Gastrocnemius medialis (tissue), 4 donors: Measurements from ENCODE around the gene CDK2AP2. TPM values are rescaled to one million over a fixed set of nuclear protein-coding genes. Genes with fewer than 3 reads are reported as not detected.

Experiments used
- ATAC-seq, 2 donors: fragments of 150-250 bp; one replicate each; pipeline ENCODE4 v1.9.1; 2016
- DNase-seq, 2 donors: peaks; one replicate each; pipeline ENCODE4 v3.0.0-alpha.2; 2019
- H3K27ac ChIP-seq, 4 donors: fragments of 200-600 bp; sonication (generic); 1 replicate in 1 of 4; 2 replicates in 3 of 4; pipeline ENCODE4 v1.5.1; 2016 to 2018; ENCODE audit warnings: mild to moderate bottlenecking in 2 of 4, moderate library complexity in 1 of 4
- H3K27me3 ChIP-seq, 3 donors: fragments of 200-600 bp; sonication (generic) in 2 of 3; 1 replicate in 1 of 3; 2 replicates in 2 of 3; pipeline versions ENCODE4 v1.5.1 to v1.6.0; 2016 to 2019; ENCODE audit warnings: mild to moderate bottlenecking in 1 of 3, moderate library complexity in 1 of 3
- H3K36me3 ChIP-seq, 2 donors: fragments of 200-600 bp; sonication (generic) in 1 of 2; one replicate each; pipeline ENCODE4 v1.5.1; 2017 to 2018
- H3K4me1 ChIP-seq, 2 donors: fragments of 200-600 bp; sonication (generic) in 1 of 2; one replicate each; pipeline ENCODE4 v1.5.1; 2016 to 2017; ENCODE audit warnings: mild to moderate bottlenecking in 2 of 2
- H3K4me3 ChIP-seq, 4 donors: fragments of 200-600 bp; sonication (generic) in 3 of 4; 1 replicate in 1 of 4; 2 replicates in 3 of 4; pipeline ENCODE4 v1.5.1; 2016 to 2019; ENCODE audit warnings: mild to moderate bottlenecking in 2 of 4
- H3K9me3 ChIP-seq, 3 donors: fragments of 200-600 bp; sonication (generic) in 2 of 3; 1 replicate in 1 of 3; 2 replicates in 2 of 3; pipeline ENCODE4 v1.5.1; 2016 to 2019
- POLR2A ChIP-seq, 2 donors: fragments of 450-650 bp; IDR thresholded peaks; one replicate each; pipeline ENCODE4 v1.6.1; 2017; ENCODE audit warnings: antibody characterized with exemption in 2 of 2, mild to moderate bottlenecking in 2 of 2, moderate library complexity in 2 of 2
- in situ Hi-C, 4 donors: fragments of 200-750 bp; cut with MboI; loops; one replicate each; pipeline versions ENCODE4 v1.15.0 to v1.8.0; 2017; ENCODE audit warnings: low sequenced_read_pairs in 4 of 4
- intact Hi-C: fragments of 100-400 bp; cut with DNase I; formaldehyde crosslinking; loops from one replicate; pipeline ENCODE4 v1.15.1; 2023; ENCODE audit warnings: low total_unique reads
- total RNA-seq, 4 donors: library from RNA; depleted of rRNA; stranded (reverse); fragments of >200 nt; gene quantifications; one replicate each; pipeline versions ENCODE4 v1.1.0 to v1.2.3, GENCODE V29; 2016
- TF ChIP-seq, protein P1 (sequence below), 5 experiments: fragments of 450-650 bp in 3 of 5; fragments of 200-600 bp in 2 of 5; sonication (generic) in 2 of 5; IDR thresholded peaks in 4 of 5; conservative IDR thresholded peaks in 1 of 5; 1 replicate in 4 of 5; 2 replicates in 1 of 5; pipeline ENCODE4 v1.5.1; 2016 to 2019; ENCODE audit warnings: antibody characterized with exemption in 5 of 5, mild to moderate bottlenecking in 3 of 5, moderate library complexity in 3 of 5

The CDK2AP2 gene
- total RNA-seq, 4 donors from 2014 or later: 24.1 to 47.5 (median 37.3) TPM

DNA sequence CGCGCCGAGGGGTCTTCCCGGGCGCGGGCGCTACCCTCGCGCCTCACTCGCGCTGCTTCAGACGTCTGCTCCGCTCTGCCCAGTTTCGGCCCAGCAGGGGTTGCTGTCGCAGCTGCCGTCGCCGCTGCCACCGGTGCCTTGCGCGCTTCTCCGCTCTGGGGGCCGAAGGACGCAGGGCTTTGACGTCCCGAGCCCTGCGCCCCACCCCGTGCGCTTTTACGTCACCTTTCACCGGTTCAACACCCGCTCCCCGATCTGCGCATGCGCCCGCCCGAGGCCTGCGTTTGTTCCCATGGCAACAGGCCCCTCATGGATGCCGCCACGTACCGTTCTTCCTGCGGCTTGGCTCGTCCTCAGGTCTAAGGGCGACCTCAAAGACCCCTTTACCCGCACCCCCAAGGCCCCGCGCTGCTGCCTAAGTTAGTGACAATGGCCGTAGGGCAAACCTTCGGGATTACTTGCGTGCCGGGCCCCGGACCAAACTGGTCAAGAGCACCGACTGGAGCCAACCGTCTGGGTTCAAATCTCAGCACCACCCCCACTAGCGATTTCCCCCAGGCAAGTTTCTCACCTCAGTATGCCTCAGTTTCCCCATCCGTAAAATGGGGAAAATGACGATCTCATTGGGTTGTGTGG is 642 bp upstream of the CDK2AP2 start:
- Histone ChIP-seq H3K27ac (peak overlapping the region; percentile 94 to 99 (median 96)), H3K4me1 (peaks cover 26 to 32% of the 10 kb centered on the region in 2 donors), H3K36me3 (no peaks in the 10 kb centered on the region), H3K4me3 (peak overlapping the region; percentile 77 to 87 (median 85)), H3K27me3 (peaks cover 0 to 12% (median 0%) of the 10 kb centered on the region in 3 donors), H3K9me3 (no peaks in the 10 kb centered on the region)
- in situ Hi-C loops: loop anchor here in 3 of 4 donors (10.0 kb wide), 1 partner anchor 114 kb away; the partner anchor contains the start of gene RAD9A (in 3 of the 3)
- intact Hi-C loops: loop anchor here (1.0 kb wide), 2 partner anchors 39 to 155 kb away; partner anchors contain the start of genes POLD4 and TMEM134
- DNase-seq (peak; percentile 94 to 96), ATAC-seq (peak; percentile 75 to 76)
- TF ChIP-seq, protein P1, sequence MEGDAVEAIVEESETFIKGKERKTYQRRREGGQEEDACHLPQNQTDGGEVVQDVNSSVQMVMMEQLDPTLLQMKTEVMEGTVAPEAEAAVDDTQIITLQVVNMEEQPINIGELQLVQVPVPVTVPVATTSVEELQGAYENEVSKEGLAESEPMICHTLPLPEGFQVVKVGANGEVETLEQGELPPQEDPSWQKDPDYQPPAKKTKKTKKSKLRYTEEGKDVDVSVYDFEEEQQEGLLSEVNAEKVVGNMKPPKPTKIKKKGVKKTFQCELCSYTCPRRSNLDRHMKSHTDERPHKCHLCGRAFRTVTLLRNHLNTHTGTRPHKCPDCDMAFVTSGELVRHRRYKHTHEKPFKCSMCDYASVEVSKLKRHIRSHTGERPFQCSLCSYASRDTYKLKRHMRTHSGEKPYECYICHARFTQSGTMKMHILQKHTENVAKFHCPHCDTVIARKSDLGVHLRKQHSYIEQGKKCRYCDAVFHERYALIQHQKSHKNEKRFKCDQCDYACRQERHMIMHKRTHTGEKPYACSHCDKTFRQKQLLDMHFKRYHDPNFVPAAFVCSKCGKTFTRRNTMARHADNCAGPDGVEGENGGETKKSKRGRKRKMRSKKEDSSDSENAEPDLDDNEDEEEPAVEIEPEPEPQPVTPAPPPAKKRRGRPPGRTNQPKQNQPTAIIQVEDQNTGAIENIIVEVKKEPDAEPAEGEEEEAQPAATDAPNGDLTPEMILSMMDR (IDR thresholded peaks at IDR 0.05 in 4 of 5, conservative IDR thresholded peaks at IDR 0.05 in 1 of 5): no peak
- TF ChIP-seq POLR2A (IDR thresholded peaks at IDR 0.05): no peak

DNA sequence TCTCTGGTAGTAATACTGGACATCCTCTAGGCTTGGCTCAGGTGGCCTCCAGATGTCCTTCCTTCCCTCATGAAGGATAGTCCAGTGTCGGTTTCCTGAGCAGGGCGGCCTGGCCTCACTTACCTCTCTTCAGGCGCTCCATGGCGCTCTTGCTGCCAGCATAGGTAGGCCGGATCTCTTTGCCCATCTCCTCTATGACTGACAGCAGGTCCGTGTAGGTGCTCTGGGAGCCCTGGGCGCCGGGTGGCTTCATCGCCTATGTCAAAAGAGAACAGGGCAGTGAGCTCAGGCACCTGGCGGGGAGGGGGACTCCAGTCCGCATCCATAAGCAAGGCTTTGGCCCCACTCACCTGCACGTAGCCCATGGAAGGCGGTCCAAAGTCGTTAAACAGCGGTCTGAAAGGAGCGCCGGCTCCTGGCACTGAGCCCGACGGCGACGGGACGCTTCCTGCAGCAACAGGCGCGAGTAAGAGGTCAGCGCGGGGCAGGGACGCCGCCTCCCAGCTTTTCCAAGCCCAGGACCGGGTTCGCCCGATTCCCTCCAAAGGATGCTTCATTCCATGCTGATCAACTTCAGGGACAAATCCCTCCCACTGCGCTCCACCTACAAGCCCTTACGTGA is 609 bp downstream of the CDK2AP2 start:
- intact Hi-C loops: loop anchor here (2.0 kb wide), 2 partner anchors 25 to 79 kb away; partner anchors contain the start of genes AIP and RPS6KB2
- no peak for DNase-seq
- no peak for ATAC-seq
- Histone ChIP-seq H3K4me1 (peaks cover 26 to 35% of the 10 kb centered on the region in 2 donors), H3K27ac (peak overlapping the region; percentile 94 to 99 (median 96)), H3K27me3 (peaks cover 0 to 13% (median 0%) of the 10 kb centered on the region in 3 donors), H3K36me3 (no peaks in the 10 kb centered on the region), H3K4me3 (peak overlapping the region; percentile 77 to 87 (median 85)), H3K9me3 (no peaks in the 10 kb centered on the region)
- no peak for TF ChIP-seq POLR2A (IDR thresholded peaks at IDR 0.05)
- TF ChIP-seq, protein P1 (IDR thresholded peaks at IDR 0.05 in 4 of 5, conservative IDR thresholded peaks at IDR 0.05 in 1 of 5): no peak
- in situ Hi-C loops: loop anchor here in 3 of 4 donors (10.0 kb wide), 1 partner anchor 113 kb away; the partner anchor contains the start of gene RAD9A (in 3 of the 3)

DNA sequence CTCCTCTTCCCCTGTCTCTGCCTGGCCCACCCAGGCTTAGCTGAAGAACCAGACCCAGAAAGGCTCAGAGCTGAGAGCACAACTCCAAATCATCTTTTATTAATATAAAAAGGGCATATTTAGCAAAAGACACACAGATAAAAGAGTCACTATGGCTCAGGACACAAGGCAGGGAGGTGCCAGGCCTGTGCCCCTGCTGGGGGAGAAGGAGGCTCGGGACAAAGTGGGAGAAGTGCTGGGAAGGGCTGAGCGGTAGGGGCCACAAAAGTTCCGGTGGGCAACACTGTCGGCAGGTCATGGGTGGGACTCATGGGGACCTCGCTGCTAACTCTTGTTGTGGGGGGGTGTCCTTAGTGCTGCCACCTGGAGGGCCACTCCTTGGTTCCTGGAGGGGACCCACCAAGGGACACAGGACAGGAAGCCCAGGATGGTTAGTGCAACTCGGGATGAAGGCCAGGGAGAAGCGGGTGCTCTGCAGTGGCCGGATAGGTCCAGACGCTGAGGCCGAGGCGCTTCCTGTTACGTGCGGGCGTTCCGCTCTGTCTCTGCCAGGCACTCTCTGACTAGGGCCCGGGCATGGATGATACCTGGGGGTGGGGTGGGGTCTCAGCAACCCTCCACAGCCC is 1.4 kb downstream of the CDK2AP2 start:
- no peak for DNase-seq

More for the DNA sequence above, 1.4 kb downstream of the CDK2AP2 start:
- in situ Hi-C loops: loop anchor here in 3 of 4 donors (10.0 kb wide), 1 partner anchor 112 kb away; the partner anchor contains the start of gene RAD9A (in 3 of the 3)
- H3K27ac ChIP-seq: peak overlapping the region; percentile 94 to 99 (median 96)
- no peak for ATAC-seq
- H3K36me3 ChIP-seq: peaks cover 0 to 3% of the 10 kb centered on the region in 2 donors
- no peak for TF ChIP-seq POLR2A (IDR thresholded peaks at IDR 0.05)
- TF ChIP-seq, protein P1 (IDR thresholded peaks at IDR 0.05 in 4 of 5, conservative IDR thresholded peaks at IDR 0.05 in 1 of 5): peak in 2 of 5 experiments; percentile 4 to 12
- peak overlapping the region in 1 of 4 donors; percentile 64 for H3K4me3 ChIP-seq
- H3K9me3 ChIP-seq: no peaks in the 10 kb centered on the region
- peaks cover 0 to 13% (median 0%) of the 10 kb centered on the region in 3 donors for H3K27me3 ChIP-seq
- H3K4me1 ChIP-seq: peaks cover 26 to 35% of the 10 kb centered on the region in 2 donors
- intact Hi-C loops: loop anchor here (1.0 to 2.0 kb wide), 4 partner anchors 24 to 105 kb away; partner anchors contain the start of genes AIP, GSTP1, PPP1CA and RPS6KB2
